Mesendoderm (in vitro differentiated cells): ENCODE measurements around the gene ZNF564.
"Not testable (repeated sequence)": the region's sequence is repeated elsewhere in the genome, so short reads cannot be mapped to it uniquely, and the experiment has no call there.

Experiments used
- DNase-seq: peaks from one replicate; pipeline ENCODE4 v3.0.0; 2013
- H2AK5ac ChIP-seq: 2 replicates; pipeline ENCODE4 v1.6.1; 2013; ENCODE audit warnings: low read length, inconsistent platforms
- H2BK120ac ChIP-seq: 2 replicates; pipeline ENCODE4 v1.6.1; 2013; ENCODE audit warnings: low read depth, mild to moderate bottlenecking, low read length, moderate library complexity, mixed read lengths
- H2BK15ac ChIP-seq: replicated peaks from 2 replicates; pipeline ENCODE4 v1.6.1; 2013; ENCODE audit warnings: low read depth, mild to moderate bottlenecking, moderate library complexity
- H2BK5ac ChIP-seq: 2 replicates; pipeline ENCODE4 v1.6.1; 2013; ENCODE audit warnings: low read length, inconsistent platforms
- H3K18ac ChIP-seq: 2 replicates; pipeline ENCODE4 v1.6.1; 2013; ENCODE audit warnings: mild to moderate bottlenecking, low read length, mixed read lengths
- H3K23ac ChIP-seq: one replicate; pipeline ENCODE4 v1.6.1; 2013; ENCODE audit warnings: low read length
- H3K27ac ChIP-seq: 2 replicates; pipeline ENCODE4 v1.5.1; 2013; ENCODE audit warnings: low read depth, mild to moderate bottlenecking, inconsistent platforms, low read length, moderate library complexity
- H3K27me3 ChIP-seq: 2 replicates; pipeline ENCODE4 v1.6.1; 2013; ENCODE audit warnings: low read length, control low read depth, mild to moderate bottlenecking, inconsistent platforms; ENCODE audit not compliant: insufficient read depth, poor library complexity
- H3K36me3 ChIP-seq: 2 replicates; pipeline ENCODE4 v1.6.1; 2013; ENCODE audit warnings: low read length, inconsistent platforms; ENCODE audit not compliant: control insufficient read depth, insufficient read depth
- H3K4ac ChIP-seq: one replicate; pipeline ENCODE4 v1.6.1; 2013; ENCODE audit warnings: low read depth, mild to moderate bottlenecking, low read length, moderate library complexity
- H3K4me1 ChIP-seq: 2 replicates; pipeline ENCODE4 v1.6.1; 2013; ENCODE audit warnings: low read depth, low read length, inconsistent platforms; ENCODE audit not compliant: control insufficient read depth
- H3K4me2 ChIP-seq: 2 replicates; pipeline ENCODE4 v1.6.1; 2013; ENCODE audit warnings: low read length
- H3K4me3 ChIP-seq: 2 replicates; pipeline ENCODE4 v1.5.1; 2013; ENCODE audit warnings: mild to moderate bottlenecking, low read length
- H3K56ac ChIP-seq: one replicate; pipeline ENCODE4 v1.6.1; 2013; ENCODE audit warnings: low read length
- H3K79me1 ChIP-seq: 2 replicates; pipeline ENCODE4 v1.6.1; 2013; ENCODE audit warnings: low read length, inconsistent platforms
- H3K79me2 ChIP-seq: 2 replicates; pipeline ENCODE4 v1.6.1; 2013; ENCODE audit warnings: mild to moderate bottlenecking, low read length; ENCODE audit not compliant: control insufficient read depth, insufficient read depth
- H3K9ac ChIP-seq: 2 replicates; pipeline ENCODE4 v1.6.1; 2013; ENCODE audit warnings: low read length, inconsistent platforms
- H4K5ac ChIP-seq: one replicate; pipeline ENCODE4 v1.6.1; 2013; ENCODE audit warnings: low read length
- H4K8ac ChIP-seq: one replicate; pipeline ENCODE4 v1.6.1; 2013; ENCODE audit warnings: low read depth, mild to moderate bottlenecking, control low read depth, low read length, moderate library complexity
- WGBS: extraction: QIAGEN DNeasy Blood & Tissue Kit; methylation state at CpG from one replicate; pipeline ENCODE4 v1.1.7; 2013; ENCODE audit warnings: low lambda C conversion rate, missing lambda C conversion rate; ENCODE audit not compliant: insufficient coverage; ENCODE audit errors: extremely low coverage; 5-methylcytosine and 5-hydroxymethylcytosine counted together

ZNF564 gene

GRCh38 chr19:12496480-12496879 lies 54.8 kb downstream of the ZNF564 start:
- H3K18ac ChIP-seq = no peak overlapping the region
- H3K27me3 ChIP-seq = no peaks in the 10 kb centered on the region
- H3K9ac ChIP-seq = no peak overlapping the region
- no peak overlapping the region for H2AK5ac ChIP-seq
- no peak overlapping the region for H2BK15ac ChIP-seq
- H3K4ac ChIP-seq = no peak overlapping the region
- H4K5ac ChIP-seq = no peak overlapping the region
- no peak overlapping the region for H3K4me3 ChIP-seq
- no peaks in the 10 kb centered on the region for H3K79me1 ChIP-seq
- no CpG with 5 or more reads among the region's 6 CpGs for WGBS
- H3K79me2 ChIP-seq = no peaks in the 10 kb centered on the region
- no peak overlapping the region for H3K4me2 ChIP-seq
- no peak overlapping the region for H2BK5ac ChIP-seq
- no peaks in the 10 kb centered on the region for H3K36me3 ChIP-seq
- no peak overlapping the region for H3K27ac ChIP-seq
- H2BK120ac ChIP-seq = no peak overlapping the region
- H3K23ac ChIP-seq = no peak overlapping the region
- H3K56ac ChIP-seq = no peak overlapping the region
- DNase-seq = no peak
- H4K8ac ChIP-seq = no peak overlapping the region
- H3K4me1 ChIP-seq = no peaks in the 10 kb centered on the region

GRCh38 chr19:12495002-12495802 lies 56.1 kb downstream of the ZNF564 start:
- Histone ChIP-seq H2BK15ac (no peak overlapping the region), H3K27me3 (no peaks in the 10 kb centered on the region), H3K9ac (peak overlapping the region; percentile 79), H3K56ac (peak overlapping the region; percentile 81), H2BK5ac (no peak overlapping the region), H4K5ac (no peak overlapping the region), H3K4me2 (peak overlapping the region; percentile 62), H3K4ac (peak overlapping the region; percentile 98), H3K36me3 (no peaks in the 10 kb centered on the region), H2BK120ac (no peak overlapping the region), H3K18ac (peak overlapping the region; percentile 98), H3K79me2 (no peaks in the 10 kb centered on the region), H3K23ac (no peak overlapping the region), H3K4me1 (no peaks in the 10 kb centered on the region), H3K27ac (peak overlapping the region; percentile 80), H2AK5ac (no peak overlapping the region), H3K79me1 (no peaks in the 10 kb centered on the region), H4K8ac (peak overlapping the region; percentile 100), H3K4me3 (peak overlapping the region; percentile 32)
- no CpG with 5 or more reads among the region's 51 CpGs for WGBS
- DNase-seq = peak; percentile 99

- WGBS = no CpG with 5 or more reads among the region's 3 CpGs
- Histone ChIP-seq H3K18ac (no peak overlapping the region), H3K27me3 (no peaks in the 10 kb centered on the region), H3K4me3 (no peak overlapping the region), H2BK5ac (no peak overlapping the region), H3K4me2 (no peak overlapping the region), H3K4ac (no peak overlapping the region), H3K9ac (no peak overlapping the region), H3K79me1 (no peaks in the 10 kb centered on the region), H3K79me2 (no peaks in the 10 kb centered on the region), H3K56ac (no peak overlapping the region), H4K5ac (no peak overlapping the region), H3K4me1 (no peaks in the 10 kb centered on the region), H3K23ac (no peak overlapping the region), H2BK120ac (no peak overlapping the region), H2BK15ac (no peak overlapping the region), H2AK5ac (no peak overlapping the region), H3K36me3 (no peaks in the 10 kb centered on the region), H3K27ac (no peak overlapping the region), H4K8ac (no peak overlapping the region)
- DNase-seq = no peak
These were observed 56.9 kb downstream of the ZNF564 start for GRCh38 chr19:12494260-12494860.

- not testable (repeated sequence) for H3K4me3 ChIP-seq, H3K9ac ChIP-seq, H4K8ac ChIP-seq, H2BK120ac ChIP-seq, H2BK5ac ChIP-seq, H3K56ac ChIP-seq, H4K5ac ChIP-seq, H3K79me1 ChIP-seq, H2AK5ac ChIP-seq, H3K18ac ChIP-seq, H3K79me2 ChIP-seq, H3K4ac ChIP-seq, H2BK15ac ChIP-seq, H3K23ac ChIP-seq, H3K27ac ChIP-seq, H3K27me3 ChIP-seq, H3K4me2 ChIP-seq, H3K36me3 ChIP-seq, DNase-seq, H3K4me1 ChIP-seq
- WGBS = no CpG with 5 or more reads among the region's 1 CpG
These were observed 65.0 kb downstream of the ZNF564 start for GRCh38 chr19:12486265-12486783.

GRCh38 chr19:12485571-12485970 lies 65.7 kb downstream of the ZNF564 start:
- H3K27ac ChIP-seq = no peak overlapping the region
- no peak overlapping the region for H4K8ac ChIP-seq
- H3K23ac ChIP-seq = no peak overlapping the region
- peaks cover 2% of the 10 kb centered on the region for H3K79me1 ChIP-seq
- no peak overlapping the region for H2BK5ac ChIP-seq
- no peak overlapping the region for H2AK5ac ChIP-seq
- no peak overlapping the region for H4K5ac ChIP-seq
- no peak overlapping the region for H2BK15ac ChIP-seq
- H3K18ac ChIP-seq = no peak overlapping the region
- WGBS = no CpG with 5 or more reads among the region's 3 CpGs
- H3K79me2 ChIP-seq = no peaks in the 10 kb centered on the region
- H3K4me1 ChIP-seq = no peaks in the 10 kb centered on the region
- DNase-seq = peak; percentile 14
- H3K56ac ChIP-seq = no peak overlapping the region
- no peak overlapping the region for H3K4me3 ChIP-seq
- H3K9ac ChIP-seq = no peak overlapping the region
- no peak overlapping the region for H2BK120ac ChIP-seq
- no peak overlapping the region for H3K4ac ChIP-seq
- no peaks in the 10 kb centered on the region for H3K27me3 ChIP-seq
- no peaks in the 10 kb centered on the region for H3K36me3 ChIP-seq
- H3K4me2 ChIP-seq = no peak overlapping the region
